DND-41 (cell line): ENCODE results near the gene NPC2.

Source experiments
- ATAC-seq: fragments of 200-7000 bp; cut with Tn5 transposase; 3 replicates; pipeline ENCODE4 v1.9.1; 2021; ENCODE audit warnings: low read depth; ENCODE audit not compliant: insufficient read depth
- DNase-seq: peaks from one replicate; pipeline ENCODE4 v3.0.0-alpha.2; 2020
- H2AFZ ChIP-seq: 2 replicates; pipeline ENCODE4 v1.6.0; 2012; ENCODE audit warnings: low read depth, low read length
- H3K27ac ChIP-seq: 2 replicates; pipeline ENCODE4 v1.5.1; 2012; ENCODE audit warnings: low read length, inconsistent platforms
- H3K27me3 ChIP-seq: fragments of 200-600 bp; sonication (generic); 2 replicates; pipeline ENCODE4 v1.6.0; 2012; ENCODE audit warnings: low read length, mild to moderate bottlenecking, inconsistent platforms; ENCODE audit not compliant: insufficient read depth, poor library complexity
- H3K36me3 ChIP-seq: 2 replicates; pipeline ENCODE4 v1.5.1; 2012; ENCODE audit warnings: low read length, inconsistent platforms; ENCODE audit not compliant: insufficient read depth
- H3K4me1 ChIP-seq: 2 replicates; pipeline ENCODE4 v1.5.1; 2012; ENCODE audit warnings: mild to moderate bottlenecking, low read length; ENCODE audit not compliant: insufficient read depth
- H3K4me2 ChIP-seq: 2 replicates; pipeline ENCODE4 v1.6.0; 2012; ENCODE audit warnings: mild to moderate bottlenecking, moderate library complexity, low read length, inconsistent platforms; ENCODE audit not compliant: insufficient read depth
- H3K4me3 ChIP-seq, 2 experiments: fragments of 200-600 bp in 1 of 2; shearing (Covaris generic) in 1 of 2; 2 replicates each; pipeline ENCODE4 v1.5.1; 2012 to 2016; ENCODE audit warnings: inconsistent platforms in 2 of 2, low read length in 2 of 2, mild to moderate bottlenecking in 2 of 2, low read depth in 1 of 2, moderate library complexity in 1 of 2
- H3K79me2 ChIP-seq: 2 replicates; pipeline ENCODE4 v1.6.0; 2012; ENCODE audit warnings: low read length, inconsistent platforms; ENCODE audit not compliant: insufficient read depth
- H3K9ac ChIP-seq: 2 replicates; pipeline ENCODE4 v1.6.0; 2012; ENCODE audit warnings: low read depth, mild to moderate bottlenecking, inconsistent platforms, low read length, moderate library complexity
- H3K9me3 ChIP-seq: 2 replicates; pipeline ENCODE4 v1.5.1; 2012; ENCODE audit warnings: low read length, moderate library complexity, mild to moderate bottlenecking, inconsistent platforms; ENCODE audit not compliant: insufficient read depth, severe bottlenecking
- H4K20me1 ChIP-seq: 2 replicates; pipeline ENCODE4 v1.6.0; 2012; ENCODE audit warnings: low read length; ENCODE audit not compliant: insufficient read depth
- CTCF ChIP-seq: IDR thresholded peaks from 2 replicates; pipeline ENCODE4 v1.5.1; 2012; ENCODE audit warnings: borderline replicate concordance, low read length, moderate library complexity, mild to moderate bottlenecking; ENCODE audit not compliant: poor library complexity, severe bottlenecking; ENCODE audit errors: extremely low read depth
- EZH2 ChIP-seq: IDR thresholded peaks from 3 replicates; pipeline ENCODE4 v1.6.1; 2012; ENCODE audit warnings: borderline replicate concordance, low read depth, mild to moderate bottlenecking, moderate library complexity, low read length, inconsistent platforms; ENCODE audit not compliant: severe bottlenecking

NPC2 gene

GRCh38 chr14:74488786-74489397, 4.2 kb downstream of the NPC2 start:
- Histone ChIP-seq H4K20me1 (no peaks in the 10 kb centered on the region), H3K4me1 (peaks cover 25% of the 10 kb centered on the region), H3K27ac (no peak overlapping the region), H3K36me3 (peaks cover 16% of the 10 kb centered on the region), H3K9ac (no peak overlapping the region), H3K27me3 (no peaks in the 10 kb centered on the region), H3K79me2 (peaks cover 21% of the 10 kb centered on the region), H2AFZ (no peak overlapping the region), H3K4me3 (no peak overlapping the region), H3K4me2 (no peak overlapping the region), H3K9me3 (no peaks in the 10 kb centered on the region)
- ATAC-seq (no peak), DNase-seq (no peak)
- TF ChIP-seq CTCF, result no peak
- no peak for TF ChIP-seq EZH2

GRCh38 chr14:74486164-74486563, 6.9 kb downstream of the NPC2 start:
- H3K9ac ChIP-seq, result no peak overlapping the region
- H3K4me2 ChIP-seq, result no peak overlapping the region
- no peak overlapping the region for H3K27ac ChIP-seq
- H3K9me3 ChIP-seq, result no peaks in the 10 kb centered on the region
- H4K20me1 ChIP-seq, result no peaks in the 10 kb centered on the region
- H3K36me3 ChIP-seq, result peaks cover 36% of the 10 kb centered on the region
- H3K79me2 ChIP-seq, result no peaks in the 10 kb centered on the region
- TF ChIP-seq CTCF, result no peak
- TF ChIP-seq EZH2, result no peak
- H3K4me3 ChIP-seq, result no peak overlapping the region
- H3K4me1 ChIP-seq, result peaks cover 10% of the 10 kb centered on the region; the same call in 1 of the 2 replicates
- ATAC-seq (no peak), DNase-seq (no peak)
- H3K27me3 ChIP-seq, result no peaks in the 10 kb centered on the region
- H2AFZ ChIP-seq, result no peak overlapping the region

- TF ChIP-seq CTCF (no peak), EZH2 (no peak)
These were observed 9.8 kb downstream of the NPC2 start for GRCh38 chr14:74483321-74483720.

More at GRCh38 chr14:74483321-74483720, 9.8 kb downstream of the NPC2 start:
- ATAC-seq (no peak), DNase-seq (no peak)
- Histone ChIP-seq H3K4me3 (no peak overlapping the region), H3K36me3 (peaks cover 57% of the 10 kb centered on the region), H3K9ac (no peak overlapping the region), H3K4me2 (no peak overlapping the region), H4K20me1 (no peaks in the 10 kb centered on the region), H3K27ac (no peak overlapping the region), H3K9me3 (no peaks in the 10 kb centered on the region), H3K79me2 (no peaks in the 10 kb centered on the region), H3K4me1 (no peaks in the 10 kb centered on the region), H3K27me3 (no peaks in the 10 kb centered on the region), H2AFZ (no peak overlapping the region)
